Liver (tissue), 9 donors: Measurements from ENCODE around the gene VOPP1. TPM values are rescaled to one million over a fixed set of nuclear protein-coding genes. Genes with fewer than 3 reads are reported as not detected.

Experiments used
- DNase-seq: peaks from one replicate; pipeline ENCODE4 v3.0.0-alpha.2; 2017; ENCODE audit warnings: low spot score
- H3K27ac ChIP-seq, 2 donors: one replicate each; pipeline ENCODE4 v1.7.0; 2013; ENCODE audit warnings: inconsistent platforms in 2 of 2, low read length in 2 of 2, control low read depth in 1 of 2, low read depth in 1 of 2, mild to moderate bottlenecking in 1 of 2
- H3K27me3 ChIP-seq, 4 donors: one replicate each; pipeline versions ENCODE4 v1.6.1 to v1.7.0; 2013; ENCODE audit warnings: low read length in 3 of 4, inconsistent platforms in 1 of 4, mild to moderate bottlenecking in 1 of 4, moderate library complexity in 1 of 4; ENCODE audit not compliant: control insufficient read depth in 4 of 4, insufficient read depth in 4 of 4
- H3K36me3 ChIP-seq, 4 donors: one replicate each; pipeline versions ENCODE4 v1.6.1 to v1.7.0; 2013; ENCODE audit warnings: low read length in 3 of 4, mild to moderate bottlenecking in 3 of 4, low read depth in 1 of 4, moderate library complexity in 1 of 4; ENCODE audit not compliant: control insufficient read depth in 4 of 4, insufficient read depth in 3 of 4
- H3K4me1 ChIP-seq, 4 donors: one replicate each; pipeline versions ENCODE4 v1.6.1 to v1.7.0; 2013; ENCODE audit warnings: low read length in 3 of 4, mild to moderate bottlenecking in 3 of 4, moderate library complexity in 1 of 4; ENCODE audit not compliant: control insufficient read depth in 4 of 4, insufficient read depth in 4 of 4
- H3K4me3 ChIP-seq, 3 donors: one replicate each; pipeline versions ENCODE4 v1.6.1 to v1.7.0; 2013; ENCODE audit warnings: low read length in 3 of 3, control low read depth in 1 of 3, low read depth in 1 of 3, mild to moderate bottlenecking in 1 of 3
- H3K9ac ChIP-seq, 2 donors: one replicate each; pipeline ENCODE4 v1.7.0; 2013; ENCODE audit warnings: low read length in 2 of 2, mild to moderate bottlenecking in 2 of 2, moderate library complexity in 2 of 2, control low read depth in 1 of 2, low read depth in 1 of 2
- H3K9me3 ChIP-seq, 4 donors: one replicate each; pipeline versions ENCODE4 v1.6.1 to v1.7.0; 2013; ENCODE audit warnings: low read length in 3 of 4; ENCODE audit not compliant: control insufficient read depth in 4 of 4
- ATF3 ChIP-seq: IDR thresholded peaks from 2 replicates; pipeline ENCODE4 v1.6.1; 2016; ENCODE audit warnings: antibody characterized with exemption
- CTCF ChIP-seq: fragments of 150-350 bp; IDR thresholded peaks from 2 replicates; pipeline ENCODE4 v1.5.1; 2017; ENCODE audit warnings: improper control_type of control experiment, low read depth, low read length; ENCODE audit not compliant: missing input control
- FOXA2 ChIP-seq: IDR thresholded peaks from 2 replicates; pipeline ENCODE4 v1.6.1; 2016; ENCODE audit warnings: antibody characterized with exemption
- GABPA ChIP-seq, 2 donors: IDR thresholded peaks in 1 of 2; conservative IDR thresholded peaks in 1 of 2; 2 replicates each; pipeline ENCODE4 v1.6.1; 2016; ENCODE audit warnings: antibody characterized with exemption in 2 of 2, mild to moderate bottlenecking in 1 of 2, moderate library complexity in 1 of 2
- JUND ChIP-seq, 2 donors: IDR thresholded peaks; 2 replicates each; pipeline ENCODE4 v1.6.1; 2016; ENCODE audit warnings: antibody characterized with exemption in 2 of 2
- MAX ChIP-seq: IDR thresholded peaks from 2 replicates; pipeline ENCODE4 v1.6.1; 2016; ENCODE audit warnings: antibody characterized with exemption
- RAD21 ChIP-seq, 2 donors: IDR thresholded peaks; 2 replicates each; pipeline ENCODE4 v1.6.1; 2016; ENCODE audit warnings: antibody characterized with exemption in 2 of 2, mild to moderate bottlenecking in 2 of 2
- REST ChIP-seq: IDR thresholded peaks from 2 replicates; pipeline ENCODE4 v1.6.1; 2016; ENCODE audit warnings: antibody characterized with exemption, mild to moderate bottlenecking
- RXRA ChIP-seq, 2 donors: IDR thresholded peaks; 2 replicates each; pipeline ENCODE4 v1.6.1; 2017 to 2018; ENCODE audit warnings: antibody characterized with exemption in 2 of 2, mild to moderate bottlenecking in 1 of 2
- YY1 ChIP-seq: IDR thresholded peaks from 2 replicates; pipeline ENCODE4 v1.6.1; 2016; ENCODE audit warnings: antibody characterized with exemption, mild to moderate bottlenecking
- WGBS: extraction: QIAGEN DNeasy Blood & Tissue Kit; methylation state at CpG from one replicate; pipeline ENCODE4 v1.1.7; 2013; 5-methylcytosine and 5-hydroxymethylcytosine counted together
- polyA plus RNA-seq, 2 donors: library from polyadenylated mRNA; stranded (reverse) in 1 of 2; unstranded in 1 of 2; fragments of 200-250 nt in 1 of 2; fragments of >200 nt in 1 of 2; fragmentation: Nextera tagmentation in 1 of 2; extraction: Ambion mirVana in 1 of 2; gene quantifications; one replicate each; pipeline versions ENCODE4 v1.2.1 to v1.2.3, GENCODE V29; 2013 to 2015
- total RNA-seq, 2 donors: library from RNA; depleted of rRNA; stranded (reverse); fragments of >200 nt; gene quantifications; one replicate each; pipeline ENCODE4 v1.2.3, GENCODE V29; 2014
- donor health status: healthy.
- donor health status: healthy.
- donor health status: healthy.
- donor health status: healthy.
- donor health status: healthy.

VOPP1 gene
- total and polyA plus RNA-seq, 4 donors, result 11.5 to 23.8 (median 21.7) TPM

- Histone ChIP-seq H3K9ac (no peak overlapping the region), H3K4me1 (peaks cover 0 to 3% (median 3%) of the 10 kb centered on the region in 4 donors), H3K9me3 (no peaks in the 10 kb centered on the region), H3K4me3 (no peak overlapping the region), H3K27ac (peak overlapping the region in 1 of 2 donors; percentile 13), H3K36me3 (no peaks in the 10 kb centered on the region), H3K27me3 (no peaks in the 10 kb centered on the region)
- WGBS, result 70% methylated on average over 13 of the region's 13 CpGs
- DNase-seq, result no peak
- TF ChIP-seq RXRA (IDR thresholded peaks at IDR 0.05) (peak in 1 of 2 donors; percentile 29), ATF3 (no peak)
These were observed 19.8 kb downstream of the VOPP1 start for GRCh38 chr7:55552320-55553023.

- Histone ChIP-seq H3K4me1 (peaks cover 7 to 12% (median 8%) of the 10 kb centered on the region in 4 donors), H3K27me3 (no peaks in the 10 kb centered on the region), H3K4me3 (no peak overlapping the region), H3K9me3 (no peaks in the 10 kb centered on the region), H3K36me3 (no peaks in the 10 kb centered on the region), H3K27ac (no peak overlapping the region), H3K9ac (no peak overlapping the region)
- TF ChIP-seq GABPA (IDR thresholded peaks at IDR 0.05 in 1 of 2, conservative IDR thresholded peaks at IDR 0.05 in 1 of 2) (no peak), ATF3 (no peak), REST (no peak), FOXA2 (no peak)
- WGBS, result 85% methylated on average over 11 of the region's 11 CpGs
- no peak for DNase-seq
These were observed 21.3 kb downstream of the VOPP1 start for GRCh38 chr7:55550841-55551537.

GRCh38 chr7:55550010-55550663 is 22.2 kb downstream of the VOPP1 start:
- 71% methylated on average over 15 of the region's 15 CpGs for WGBS
- Histone ChIP-seq H3K4me1 (peaks cover 6 to 11% (median 8%) of the 10 kb centered on the region in 4 donors), H3K9me3 (no peaks in the 10 kb centered on the region), H3K27me3 (no peaks in the 10 kb centered on the region), H3K36me3 (no peaks in the 10 kb centered on the region), H3K9ac (no peak overlapping the region), H3K4me3 (no peak overlapping the region), H3K27ac (no peak overlapping the region)
- no peak for DNase-seq
- TF ChIP-seq MAX (no peak), YY1 (no peak), FOXA2 (peak; percentile 51), RAD21 (IDR thresholded peaks at IDR 0.05) (peak; percentile 42 to 65), JUND (IDR thresholded peaks at IDR 0.05) (no peak), CTCF (peak; percentile 45)
